Measurements from ENCODE around the gene GANC.

The GANC gene

GRCh38 chr15:42356851-42357250 lies 83.8 kb downstream of the GANC start:
- H3K4me3 ChIP-seq: no peak overlapping the region
- no peak for DNase-seq (ENCODE audit: low spot score)
- H3K27ac ChIP-seq: no peak overlapping the region
- TF ChIP-seq CTCF (IDR thresholded peaks at IDR 0.05): no peak

- Histone ChIP-seq H3K27ac (no peak overlapping the region), H3K4me3 (no peak overlapping the region)
- no peak for DNase-seq (ENCODE audit: low spot score)
- no peak for TF ChIP-seq CTCF (IDR thresholded peaks at IDR 0.05)
Observed at GRCh38 chr15:42358141-42358540, 85.1 kb downstream of the GANC start.

DNA sequence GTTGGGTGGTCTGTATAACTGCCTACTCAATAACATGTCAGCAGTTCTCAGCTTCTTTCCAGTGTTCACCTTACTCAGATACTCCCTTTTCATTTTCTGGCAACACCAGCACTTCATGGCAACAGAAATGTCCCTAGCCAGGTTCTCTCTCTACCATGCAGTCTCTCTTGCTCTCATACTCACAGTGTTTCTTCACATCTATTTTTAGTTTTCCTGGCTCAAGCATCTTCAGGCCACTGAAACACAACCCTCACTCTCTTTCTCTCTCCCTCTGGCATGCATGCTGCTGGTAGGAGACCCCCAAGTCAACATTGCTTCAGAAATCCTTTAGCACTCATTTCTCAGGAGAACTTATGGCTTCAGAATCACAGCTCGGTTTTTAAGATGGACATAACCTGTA lies 86.2 kb downstream of the GANC start, which contains the start of gene CAPN3:
CAPN3 (plus strand) TSS at position 253 of the 400 bp plus-strand sequence. CDS start 305 bp downstream, outside the sequence.
- Histone ChIP-seq H3K27ac (no peak within 1 kb of the TSS), H3K4me3 (no peak within 1 kb of the TSS)
- no peak for DNase-seq (ENCODE audit: low spot score)
- TF ChIP-seq CTCF (IDR thresholded peaks at IDR 0.05): no peak

DNA sequence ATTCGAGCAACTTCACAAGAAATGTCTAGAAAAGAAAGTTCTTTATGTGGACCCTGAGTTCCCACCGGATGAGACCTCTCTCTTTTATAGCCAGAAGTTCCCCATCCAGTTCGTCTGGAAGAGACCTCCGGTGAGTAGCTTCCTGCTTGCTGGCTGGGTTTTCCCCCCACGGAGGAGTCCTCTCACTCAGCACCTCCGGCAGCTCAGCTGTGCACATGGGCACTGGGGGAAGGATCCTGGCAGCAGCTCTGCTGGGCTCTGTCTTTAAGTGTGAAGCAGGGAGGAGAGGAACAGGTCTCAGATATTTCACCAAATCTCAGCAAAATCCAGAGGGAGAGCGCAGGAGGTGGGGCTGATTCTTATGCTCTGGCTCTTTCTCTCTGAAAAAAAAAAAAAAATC lies 87.0 kb downstream of the GANC start:
- H3K27ac ChIP-seq: no peak overlapping the region

DNA sequence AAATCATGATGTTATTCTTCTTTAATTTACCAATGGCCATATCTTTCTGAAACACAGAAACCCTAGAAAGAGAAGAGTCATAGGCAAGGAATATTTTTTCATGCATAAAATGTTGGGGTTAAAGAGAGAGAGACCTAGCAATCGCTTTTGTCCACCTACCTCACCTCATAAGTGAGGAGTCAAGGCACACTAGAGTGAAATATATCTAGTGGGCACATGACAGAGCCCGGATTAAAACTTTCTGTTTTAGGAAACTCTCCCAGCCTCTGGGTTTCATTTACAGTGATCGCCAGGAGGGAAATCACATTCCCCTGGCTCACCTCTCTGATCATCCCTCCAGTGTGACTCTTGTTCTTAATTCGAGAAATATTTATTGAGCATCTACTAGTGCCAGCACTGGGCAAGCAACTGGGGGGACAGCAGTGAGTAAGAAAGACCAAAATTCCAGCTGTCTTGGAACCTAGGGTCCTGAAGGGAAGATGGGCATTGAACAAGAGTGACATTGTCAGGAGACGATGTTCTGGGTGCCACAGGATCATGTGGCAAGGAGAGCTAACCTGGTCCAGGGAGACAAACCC lies 87.6 kb downstream of the GANC start:
- H3K4me3 ChIP-seq: no peak overlapping the region
- DNase-seq (ENCODE audit: low spot score): no peak
- H3K27ac ChIP-seq: no peak overlapping the region
- TF ChIP-seq CTCF (IDR thresholded peaks at IDR 0.05): no peak

More for the DNA sequence above, 87.0 kb downstream of the GANC start:
- DNase-seq (ENCODE audit: low spot score): no peak
- no peak overlapping the region for H3K4me3 ChIP-seq
- TF ChIP-seq CTCF (IDR thresholded peaks at IDR 0.05): no peak

DNA sequence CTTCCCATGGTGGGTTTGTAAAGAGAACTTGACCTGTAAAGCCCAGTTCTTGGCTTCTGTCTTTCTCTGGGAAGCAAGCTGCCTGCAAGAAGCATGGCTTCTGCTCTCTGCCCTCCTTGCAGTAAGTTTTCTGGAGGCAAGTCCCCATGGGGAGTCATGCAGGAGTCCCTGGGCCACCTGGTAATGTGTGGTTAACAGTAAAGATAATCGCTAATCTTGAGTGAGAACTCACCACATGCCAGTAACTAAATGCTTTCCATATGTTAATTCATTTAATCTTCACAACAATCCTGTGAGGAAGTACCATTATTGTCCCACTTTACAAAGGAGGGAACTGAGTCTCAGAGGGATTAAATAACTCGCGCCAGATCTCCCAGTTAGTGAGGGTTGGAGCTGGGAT lies 90.5 kb downstream of the GANC start:
- no peak overlapping the region for H3K27ac ChIP-seq
- H3K4me3 ChIP-seq: no peak overlapping the region
- TF ChIP-seq CTCF (IDR thresholded peaks at IDR 0.05): no peak
- DNase-seq (ENCODE audit: low spot score): no peak

- no peak for DNase-seq (ENCODE audit: low spot score)
- no peak overlapping the region for H3K4me3 ChIP-seq
- no peak overlapping the region for H3K27ac ChIP-seq
- TF ChIP-seq CTCF (IDR thresholded peaks at IDR 0.05): no peak
Observed at GRCh38 chr15:42363942-42364341, 90.9 kb downstream of the GANC start.
